Measurements from ENCODE around the gene CFH. TPM values are rescaled to one million over a fixed set of nuclear protein-coding genes. Genes with fewer than 3 reads are reported as not detected.
"Not testable (repeated sequence)": the region's sequence is repeated elsewhere in the genome, so short reads cannot be mapped to it uniquely, and the experiment has no call there.

Gene CFH
- total RNA-seq, 5 donors from 2014 or later (not counting 1 experiment from before 2014, with no cell fraction given): 2.0 to 11.8 (median 6.0) TPM

DNA sequence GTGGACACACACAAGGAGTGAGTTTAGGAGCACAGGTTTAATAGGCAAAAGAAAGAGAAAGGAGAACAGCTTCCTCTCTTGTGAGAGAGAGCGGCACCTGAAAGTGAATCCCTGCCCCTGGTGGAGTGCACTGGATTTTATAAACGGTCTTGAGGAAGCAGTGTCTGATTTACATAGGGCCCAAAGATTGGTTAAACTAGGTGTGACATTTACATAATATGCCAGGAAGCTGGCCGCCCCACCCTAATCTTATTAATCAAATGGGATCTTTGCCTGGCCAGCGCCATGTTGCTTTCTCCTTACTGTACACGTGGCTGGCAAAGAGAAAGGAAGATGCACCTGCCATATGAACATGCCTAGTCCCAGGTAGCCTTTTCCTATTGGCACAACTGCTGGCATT is 38.7 kb downstream of the CFH start:
- no peak overlapping the region for H3K4me3 Mint-ChIP-seq
- H3K36me3 ChIP-seq (ENCODE audit: control insufficient read depth in 2 of 2, extremely low read depth in 1 of 2, insufficient read depth in 1 of 2, low read length in 1 of 2): no peaks in the 10 kb centered on the region
- no peak for DNase-seq
- no peaks in the 10 kb centered on the region for H3K4me1 ChIP-seq (ENCODE audit: control insufficient read depth in 1 of 2, extremely low read depth in 1 of 2, insufficient read depth in 2 of 2, low read length in 2 of 2)
- no peaks in the 10 kb centered on the region for H3K27me3 Mint-ChIP-seq
- H3K27me3 ChIP-seq (replicated peaks in 1 of 2; ENCODE audit: control insufficient read depth in 2 of 2, extremely low read depth in 1 of 2, insufficient read depth in 2 of 2, low read length in 1 of 2): no peaks in the 10 kb centered on the region
- 100% methylated on average over 1 of the region's 5 CpGs for WGBS (ENCODE audit: insufficient coverage)
- ATAC-seq (replicated peaks in 1 of 4): no peak
- ChIA-PET CTCF (no interaction called here), POLR2A (no interaction called here)
- H3K4me3 ChIP-seq (ENCODE audit: control insufficient read depth in 1 of 2, extremely low read depth in 1 of 2, low read length in 1 of 2): no peak overlapping the region
- H3K9me3 ChIP-seq: no peaks in the 10 kb centered on the region
- no peaks in the 10 kb centered on the region for H3K4me1 Mint-ChIP-seq
- H3K27ac ChIP-seq (ENCODE audit: low read length): no peak overlapping the region
- no peak overlapping the region for H3K27ac Mint-ChIP-seq
- no peaks in the 10 kb centered on the region for H3K9me3 Mint-ChIP-seq
- H3K36me3 Mint-ChIP-seq: no peaks in the 10 kb centered on the region

DNA sequence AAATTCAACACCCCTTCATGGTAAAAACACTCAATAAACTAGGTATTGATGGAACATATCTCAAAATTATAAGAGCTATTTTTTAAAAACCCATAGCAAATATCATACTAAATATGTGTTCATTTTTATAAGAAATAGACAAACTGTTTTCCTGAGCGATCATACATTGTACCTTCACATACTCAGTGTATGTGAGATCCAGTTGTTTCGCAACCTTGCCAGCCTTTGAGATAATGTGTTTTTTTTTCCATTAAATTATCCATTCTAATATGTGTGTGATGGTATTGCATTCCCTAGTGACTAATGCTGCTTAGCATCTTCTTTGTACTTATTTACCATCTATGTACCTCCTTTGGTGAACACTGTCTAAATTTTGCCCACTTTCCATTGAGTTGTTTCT is 47.1 kb downstream of the CFH start:
- no peaks in the 10 kb centered on the region for H3K4me1 ChIP-seq (ENCODE audit: control insufficient read depth in 1 of 2, extremely low read depth in 1 of 2, insufficient read depth in 2 of 2, low read length in 2 of 2)
- CTCF ChIA-PET: no interaction called here
- H3K36me3 Mint-ChIP-seq: peaks cover 4% of the 10 kb centered on the region

DNA sequence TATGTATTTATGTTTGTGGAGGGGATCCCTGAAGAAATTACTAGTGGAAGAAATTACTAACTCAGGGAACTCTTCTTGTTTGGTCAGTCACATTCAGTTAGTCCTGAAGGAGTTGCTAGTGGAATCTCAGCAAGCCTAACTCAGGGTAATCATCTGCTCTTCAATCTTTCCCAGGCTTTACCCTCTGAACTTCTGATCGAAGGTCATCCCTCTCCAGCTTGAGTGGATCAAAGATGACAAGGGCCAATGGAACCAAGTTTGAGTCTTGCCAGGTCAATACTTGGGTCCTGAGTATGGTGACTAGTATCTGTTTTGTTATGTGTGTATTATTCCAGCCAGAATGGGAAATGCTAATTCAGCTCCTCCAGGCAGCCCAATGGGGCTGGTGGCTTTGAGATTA is 49.3 kb downstream of the CFH start:
- no CpG with 5 or more reads among the region's 1 CpG for WGBS (ENCODE audit: insufficient coverage)
- no peaks in the 10 kb centered on the region for H3K9me3 ChIP-seq
- Mint-ChIP-seq H3K27ac (no peak overlapping the region), H3K4me3 (no peak overlapping the region), H3K27me3 (no peaks in the 10 kb centered on the region), H3K36me3 (peaks cover under 1% of the 10 kb centered on the region), H3K9me3 (peaks cover 0 to 6% (median 2%) of the 10 kb centered on the region in 3 donors), H3K4me1 (no peaks in the 10 kb centered on the region)
- POLR2A ChIA-PET: no interaction called here
- H3K27ac ChIP-seq (ENCODE audit: low read length): no peak overlapping the region
- no peak for DNase-seq
- ATAC-seq (replicated peaks in 1 of 4): no peak
- CTCF ChIA-PET: no interaction called here
- no peaks in the 10 kb centered on the region for H3K4me1 ChIP-seq (ENCODE audit: control insufficient read depth in 1 of 2, extremely low read depth in 1 of 2, insufficient read depth in 2 of 2, low read length in 2 of 2)
- no peaks in the 10 kb centered on the region for H3K36me3 ChIP-seq (ENCODE audit: control insufficient read depth in 2 of 2, extremely low read depth in 1 of 2, insufficient read depth in 1 of 2, low read length in 1 of 2)
- no peaks in the 10 kb centered on the region for H3K27me3 ChIP-seq (replicated peaks in 1 of 2; ENCODE audit: control insufficient read depth in 2 of 2, extremely low read depth in 1 of 2, insufficient read depth in 2 of 2, low read length in 1 of 2)
- no peak overlapping the region for H3K4me3 ChIP-seq (ENCODE audit: control insufficient read depth in 1 of 2, extremely low read depth in 1 of 2, low read length in 1 of 2)

More for the DNA sequence above, 47.1 kb downstream of the CFH start:
- ATAC-seq (replicated peaks in 1 of 4) (no peak), DNase-seq (no peak)
- Mint-ChIP-seq H3K4me1 (no peaks in the 10 kb centered on the region), H3K9me3 (peaks cover 0 to 10% (median 2%) of the 10 kb centered on the region in 3 donors), H3K4me3 (no peak overlapping the region), H3K27me3 (no peaks in the 10 kb centered on the region), H3K27ac (no peak overlapping the region)
- Histone ChIP-seq H3K27me3 (replicated peaks in 1 of 2; ENCODE audit: control insufficient read depth in 2 of 2, extremely low read depth in 1 of 2, insufficient read depth in 2 of 2, low read length in 1 of 2) (no peaks in the 10 kb centered on the region), H3K36me3 (ENCODE audit: control insufficient read depth in 2 of 2, extremely low read depth in 1 of 2, insufficient read depth in 1 of 2, low read length in 1 of 2) (no peaks in the 10 kb centered on the region), H3K9me3 (no peaks in the 10 kb centered on the region), H3K4me3 (ENCODE audit: control insufficient read depth in 1 of 2, extremely low read depth in 1 of 2, low read length in 1 of 2) (no peak overlapping the region), H3K27ac (ENCODE audit: low read length) (no peak overlapping the region)
- POLR2A ChIA-PET: interaction anchor here in 1 of 2 donors (0.6 kb wide), 1 partner anchor 10 kb away, joined by 3 read pairs; no protein-coding TSS in a partner anchor
- WGBS (ENCODE audit: insufficient coverage): no CpG with 5 or more reads among the region's 2 CpGs

DNA sequence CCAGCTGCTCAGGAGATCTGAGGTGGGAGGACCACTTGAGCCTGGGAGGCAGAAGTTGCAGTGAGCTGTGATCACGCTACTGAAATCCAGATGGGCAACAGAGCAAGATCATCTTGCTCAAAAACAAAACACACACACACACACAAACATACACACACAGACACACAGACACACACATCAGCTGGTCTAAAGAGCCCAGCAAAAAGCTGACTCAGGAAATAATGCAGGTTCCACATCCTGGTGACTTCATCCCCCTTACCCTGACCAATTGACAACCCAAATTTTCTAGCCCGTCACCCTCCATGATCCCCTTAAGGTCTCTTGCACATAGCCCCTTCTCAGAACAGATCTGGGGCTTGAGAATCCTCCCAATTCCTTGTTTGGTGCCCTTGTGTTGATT is 58.0 kb downstream of the CFH start:
- H3K4me1 ChIP-seq (ENCODE audit: control insufficient read depth in 1 of 2, extremely low read depth in 1 of 2, insufficient read depth in 2 of 2, low read length in 2 of 2); H3K9me3 Mint-ChIP-seq; ATAC-seq (replicated peaks in 1 of 4); H3K9me3 ChIP-seq; H3K27me3 ChIP-seq (replicated peaks in 1 of 2; ENCODE audit: control insufficient read depth in 2 of 2, extremely low read depth in 1 of 2, insufficient read depth in 2 of 2, low read length in 1 of 2); H3K4me1 Mint-ChIP-seq; H3K27me3 Mint-ChIP-seq; H3K27ac ChIP-seq (ENCODE audit: low read length); H3K4me3 ChIP-seq (ENCODE audit: control insufficient read depth in 1 of 2, extremely low read depth in 1 of 2, low read length in 1 of 2); POLR2A ChIA-PET; H3K4me3 Mint-ChIP-seq; H3K36me3 Mint-ChIP-seq; H3K36me3 ChIP-seq (ENCODE audit: control insufficient read depth in 2 of 2, extremely low read depth in 1 of 2, insufficient read depth in 1 of 2, low read length in 1 of 2); CTCF ChIA-PET; DNase-seq: not testable (repeated sequence)
- H3K27ac Mint-ChIP-seq: peak overlapping the region in 1 of 2 donors; percentile 37
- 60% methylated on average over 1 of the region's 2 CpGs for WGBS (ENCODE audit: insufficient coverage)

DNA sequence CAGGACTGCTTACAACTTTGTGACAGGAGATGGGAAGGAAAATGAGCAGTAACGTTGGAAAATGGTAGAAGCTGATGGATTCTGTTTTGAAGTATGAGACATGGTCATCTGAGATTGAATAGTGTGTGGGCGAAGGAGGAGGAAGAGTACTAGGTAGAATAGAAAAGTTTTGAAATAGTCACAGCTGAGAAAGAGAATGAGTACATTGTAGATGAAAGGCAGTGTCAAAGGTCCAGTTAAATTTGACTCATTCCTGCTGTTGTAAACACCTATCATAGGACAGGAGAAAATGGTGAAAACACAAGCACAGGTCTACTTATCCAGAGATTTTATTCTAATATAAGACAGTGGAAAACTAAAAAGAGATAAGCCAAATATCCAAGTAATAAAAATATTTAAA is 66.0 kb downstream of the CFH start:
- ATAC-seq (replicated peaks in 1 of 4) (no peak), DNase-seq (no peak)
- Mint-ChIP-seq H3K27me3 (no peaks in the 10 kb centered on the region), H3K36me3 (no peaks in the 10 kb centered on the region), H3K9me3 (no peaks in the 10 kb centered on the region), H3K4me1 (no peaks in the 10 kb centered on the region), H3K4me3 (no peak overlapping the region), H3K27ac (no peak overlapping the region)
- Histone ChIP-seq H3K4me3 (ENCODE audit: control insufficient read depth in 1 of 2, extremely low read depth in 1 of 2, low read length in 1 of 2) (no peak overlapping the region), H3K36me3 (ENCODE audit: control insufficient read depth in 2 of 2, extremely low read depth in 1 of 2, insufficient read depth in 1 of 2, low read length in 1 of 2) (no peaks in the 10 kb centered on the region), H3K9me3 (no peaks in the 10 kb centered on the region), H3K4me1 (ENCODE audit: control insufficient read depth in 1 of 2, extremely low read depth in 1 of 2, insufficient read depth in 2 of 2, low read length in 2 of 2) (no peaks in the 10 kb centered on the region), H3K27me3 (replicated peaks in 1 of 2; ENCODE audit: control insufficient read depth in 2 of 2, extremely low read depth in 1 of 2, insufficient read depth in 2 of 2, low read length in 1 of 2) (no peaks in the 10 kb centered on the region), H3K27ac (ENCODE audit: low read length) (no peak overlapping the region)
- CTCF ChIA-PET: no interaction called here
- POLR2A ChIA-PET: interaction anchor here in 1 of 2 donors (0.6 kb wide), 1 partner anchor 50 kb away, joined by 3 read pairs; no protein-coding TSS in a partner anchor
- WGBS (ENCODE audit: insufficient coverage): 58% methylated on average over 2 of the region's 2 CpGs

DNA sequence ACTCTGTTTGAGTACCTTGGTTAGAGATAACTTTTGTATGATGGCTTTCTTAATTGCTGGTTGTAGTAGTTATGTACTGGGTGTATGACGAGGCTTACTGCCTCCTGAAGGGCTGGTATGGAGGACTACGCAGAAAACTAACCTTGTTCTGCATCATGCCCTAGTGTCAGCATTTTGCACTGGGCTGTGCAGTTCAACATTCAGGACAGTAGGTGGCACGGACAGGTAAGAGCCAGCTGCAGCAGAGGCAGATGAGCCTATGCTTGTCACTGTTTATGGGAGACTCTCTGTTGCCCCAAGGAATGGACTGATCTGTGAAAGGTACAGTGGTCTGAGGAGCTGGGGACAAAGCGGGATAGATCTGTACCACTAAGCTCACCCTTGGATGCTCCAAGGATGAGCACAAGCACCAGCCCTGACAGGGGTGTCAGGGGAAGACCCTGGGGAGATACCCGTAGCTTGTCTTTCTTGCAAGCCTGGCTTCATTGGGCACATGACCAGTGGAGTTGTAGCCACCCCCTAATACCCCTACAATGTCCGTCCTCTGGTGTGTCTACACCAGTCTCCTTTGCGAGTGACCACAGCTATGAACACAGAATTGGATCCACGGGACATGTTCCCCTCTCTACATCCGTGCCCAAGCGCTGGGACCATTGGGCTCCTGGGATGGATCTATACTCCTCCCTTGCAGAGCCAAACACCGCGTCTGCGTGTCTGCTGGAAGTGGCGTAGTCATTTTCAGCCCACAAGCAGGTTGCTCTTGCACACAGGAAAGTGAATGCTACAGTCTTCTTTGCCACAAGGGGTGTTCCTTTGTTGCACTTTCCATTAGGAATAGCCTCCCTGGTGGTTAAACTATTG is 71.7 kb downstream of the CFH start:
- DNase-seq: peak in 18 of 35 experiments; percentile 1 to 36 (median 12)
- Mint-ChIP-seq H3K36me3 (no peaks in the 10 kb centered on the region), H3K4me1 (no peaks in the 10 kb centered on the region), H3K4me3 (no peak overlapping the region), H3K9me3 (no peaks in the 10 kb centered on the region), H3K27me3 (no peaks in the 10 kb centered on the region), H3K27ac (no peak overlapping the region)
- H3K9me3 ChIP-seq: no peaks in the 10 kb centered on the region
- H3K4me3 ChIP-seq (ENCODE audit: control insufficient read depth in 1 of 2, extremely low read depth in 1 of 2, low read length in 1 of 2): no peak overlapping the region
- H3K27ac ChIP-seq (ENCODE audit: low read length): no peak overlapping the region
- no peaks in the 10 kb centered on the region for H3K27me3 ChIP-seq (replicated peaks in 1 of 2; ENCODE audit: control insufficient read depth in 2 of 2, extremely low read depth in 1 of 2, insufficient read depth in 2 of 2, low read length in 1 of 2)
- ChIA-PET POLR2A (no interaction called here), CTCF (no interaction called here)
- peak in 1 of 4 experiments; percentile 58 for ATAC-seq (replicated peaks in 1 of 4)
- H3K4me1 ChIP-seq (ENCODE audit: control insufficient read depth in 1 of 2, extremely low read depth in 1 of 2, insufficient read depth in 2 of 2, low read length in 2 of 2): no peaks in the 10 kb centered on the region
- 87% methylated on average over 12 of the region's 14 CpGs for WGBS (ENCODE audit: insufficient coverage)
- no peaks in the 10 kb centered on the region for H3K36me3 ChIP-seq (ENCODE audit: control insufficient read depth in 2 of 2, extremely low read depth in 1 of 2, insufficient read depth in 1 of 2, low read length in 1 of 2)
